CD4-positive, alpha-beta T cell treated with Interleukin-21 for 1 hour (primary cell): Measurements from ENCODE around the gene WDR86.

Source experiments
- DNase-seq: peaks from one replicate; pipeline ENCODE4 v3.0.0-alpha.2; 2020

WDR86 gene

DNA sequence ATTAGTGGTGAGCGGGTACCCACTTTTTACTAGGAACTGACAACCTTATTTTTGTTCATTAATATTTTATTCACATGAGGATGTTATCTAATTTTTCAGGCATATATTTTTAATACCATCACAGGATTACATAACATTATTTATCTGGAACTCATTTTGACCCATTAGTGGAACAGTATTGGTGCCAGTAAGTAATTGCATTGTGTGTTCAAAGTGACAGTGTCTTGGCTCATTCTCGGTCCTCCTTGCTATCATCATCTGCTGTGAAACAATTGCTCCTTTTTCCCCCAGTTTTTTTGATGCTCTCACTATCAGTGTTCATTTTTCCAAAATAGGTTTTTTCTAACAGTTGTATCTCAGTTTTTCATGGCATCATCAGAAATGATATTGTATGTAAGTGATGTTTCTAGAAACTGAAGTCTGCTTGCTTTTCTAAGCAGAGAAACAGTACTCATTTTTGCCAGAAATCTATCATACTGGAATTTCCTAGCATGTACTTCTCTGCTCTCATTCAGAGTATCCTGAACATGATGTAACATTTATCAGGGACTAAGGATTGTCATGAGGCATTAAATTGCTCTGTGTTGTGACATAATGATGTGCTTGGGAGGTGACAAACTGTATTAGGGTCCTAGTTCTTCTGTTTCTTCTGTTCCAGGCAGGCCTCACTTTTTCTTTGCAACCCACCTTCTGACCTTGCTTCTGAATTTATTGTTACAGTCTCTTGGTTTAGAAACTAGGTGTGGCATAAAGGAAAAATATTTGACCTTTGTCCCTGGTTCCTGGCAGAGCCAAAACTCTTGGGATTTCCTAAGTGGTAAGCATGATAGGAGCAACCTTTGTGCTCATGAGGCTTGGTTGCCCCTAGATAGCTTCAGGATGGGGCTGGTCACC is 64.0 kb downstream of the WDR86 start:
- no peak for DNase-seq

DNA sequence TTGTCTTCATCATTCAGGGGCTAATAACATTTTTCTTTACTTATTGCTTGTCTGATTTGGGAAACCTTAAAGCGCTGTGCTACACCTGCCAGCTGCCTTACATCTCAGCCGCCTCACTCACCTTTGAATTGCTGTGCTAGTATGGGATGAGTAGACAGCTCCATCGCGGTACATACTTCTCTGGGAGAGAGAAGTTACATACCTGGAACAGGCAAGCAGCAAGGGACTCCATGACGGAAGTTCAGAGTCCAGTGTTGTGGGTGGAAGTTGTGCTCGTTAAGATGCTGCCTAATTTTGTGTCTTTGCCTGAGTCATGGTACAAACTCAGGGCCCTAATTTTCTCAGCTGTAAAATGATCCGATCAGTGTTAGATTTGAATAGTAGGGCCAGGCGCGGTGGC is 66.3 kb downstream of the WDR86 start:
- DNase-seq: no peak

DNA sequence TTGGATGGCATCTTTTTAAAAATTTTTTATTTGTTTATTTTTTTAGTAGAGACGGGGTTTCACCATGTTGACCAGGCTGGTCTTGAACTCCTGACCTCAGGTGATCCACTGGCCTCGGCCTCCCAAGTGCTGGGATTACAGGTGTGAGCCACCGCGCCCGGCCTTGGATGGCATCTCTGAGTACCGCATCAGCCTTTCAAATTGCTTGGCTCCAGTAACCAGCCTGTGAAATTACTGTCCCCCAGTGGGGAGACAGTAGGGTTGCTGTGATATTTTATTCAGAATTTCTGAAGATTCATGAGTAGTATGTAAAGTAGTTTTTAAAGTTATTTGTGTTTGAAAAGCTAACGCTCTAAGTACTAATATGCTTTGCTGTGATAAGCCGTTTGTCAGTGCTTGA is 67.0 kb downstream of the WDR86 start:
- DNase-seq: peak; percentile 31

DNA sequence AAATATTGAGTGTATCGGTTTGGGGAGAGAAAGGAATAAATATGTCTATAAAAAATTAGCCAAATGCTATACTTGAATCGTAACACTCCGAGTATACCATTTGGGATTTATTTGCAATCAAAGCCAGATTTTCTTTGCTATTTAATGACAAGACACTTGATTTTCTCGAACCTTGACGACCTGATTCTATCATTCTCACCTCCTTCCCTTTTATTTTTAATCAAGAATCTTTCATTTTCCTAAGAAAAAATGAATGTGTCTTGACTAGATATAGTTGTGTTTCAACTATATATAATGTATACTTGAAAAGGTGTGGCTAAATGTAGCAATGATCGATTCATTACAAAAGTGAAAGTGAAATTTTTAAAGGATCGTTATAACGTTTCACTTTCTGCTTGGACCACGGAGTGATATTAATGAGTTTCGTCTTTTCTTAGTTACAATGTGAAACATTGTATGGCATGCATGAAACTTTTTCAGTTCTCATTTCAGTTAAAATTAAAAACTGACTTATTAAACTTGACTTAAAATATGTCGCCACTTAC is 67.7 kb downstream of the WDR86 start:
- DNase-seq: peak; percentile 62

DNA sequence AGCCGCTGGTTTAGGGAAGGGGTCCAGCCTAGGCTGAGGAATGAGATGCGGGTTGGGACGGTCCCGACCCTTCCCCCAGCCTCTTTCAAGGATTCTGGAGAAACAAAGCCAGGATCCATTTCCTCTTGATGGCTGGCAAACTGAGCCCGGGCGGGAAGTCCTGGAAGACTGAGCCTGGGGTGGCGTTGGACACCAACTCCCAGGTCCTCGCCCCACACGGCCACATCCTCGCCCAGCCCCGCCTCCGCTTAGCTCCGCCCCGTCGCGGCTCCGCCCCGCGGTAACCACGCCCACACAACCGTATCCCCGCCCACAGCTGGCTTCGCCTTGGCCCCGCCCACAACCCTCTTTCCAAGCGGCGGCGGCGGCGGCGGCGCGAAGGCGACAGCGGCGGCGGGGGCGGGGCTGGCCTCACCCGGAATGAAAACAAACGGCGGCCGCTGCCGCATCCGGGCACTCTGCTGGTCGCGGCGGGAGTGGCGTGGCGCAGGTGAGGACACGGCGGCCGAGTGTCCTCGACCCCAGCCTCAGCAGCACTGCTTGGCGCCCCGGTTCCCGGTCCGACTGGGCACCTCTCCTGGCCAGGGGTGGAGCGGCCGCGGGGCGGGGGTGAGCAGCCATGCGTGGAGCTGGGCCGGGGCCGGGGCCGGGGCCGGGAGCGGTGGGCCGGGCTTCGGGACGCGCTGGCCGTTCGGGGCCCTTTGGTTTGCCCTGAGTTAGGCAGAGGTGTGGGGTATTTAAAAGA is 68.3 kb downstream of the WDR86 start, which contains the start of gene NUB1:
Gene NUB1, plus strand, starts transcription at position 456 of the 745 bp plus-strand sequence. CDS start 3,538 bp downstream, outside the sequence.
- DNase-seq: peak; percentile 91

DNA sequence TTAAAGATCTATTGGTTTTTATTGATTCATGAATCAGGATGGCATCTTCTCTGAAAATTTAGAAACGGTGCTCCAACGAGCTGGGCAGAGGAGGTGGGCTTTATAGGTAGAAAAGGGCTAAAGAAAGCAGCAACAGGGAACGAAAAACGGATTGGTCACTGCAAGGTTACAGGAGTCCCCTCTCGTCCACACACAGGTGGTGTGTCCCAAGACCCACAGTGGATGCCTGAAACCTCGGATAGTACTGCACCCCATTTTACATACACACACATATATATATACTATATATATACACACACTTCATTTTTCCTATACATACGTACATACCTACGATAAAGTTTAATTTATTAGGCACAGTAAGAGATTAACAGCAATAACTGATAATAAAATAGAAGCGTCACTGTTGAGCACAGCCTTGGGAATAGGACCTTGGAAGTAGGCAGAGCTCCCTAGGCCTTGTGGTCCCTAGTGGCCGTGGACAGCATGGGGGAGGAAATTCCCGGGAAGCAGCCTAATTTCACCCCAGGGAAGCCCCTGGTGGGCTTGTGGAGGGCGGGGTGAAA is 69.0 kb downstream of the WDR86 start:
- no peak for DNase-seq

DNA sequence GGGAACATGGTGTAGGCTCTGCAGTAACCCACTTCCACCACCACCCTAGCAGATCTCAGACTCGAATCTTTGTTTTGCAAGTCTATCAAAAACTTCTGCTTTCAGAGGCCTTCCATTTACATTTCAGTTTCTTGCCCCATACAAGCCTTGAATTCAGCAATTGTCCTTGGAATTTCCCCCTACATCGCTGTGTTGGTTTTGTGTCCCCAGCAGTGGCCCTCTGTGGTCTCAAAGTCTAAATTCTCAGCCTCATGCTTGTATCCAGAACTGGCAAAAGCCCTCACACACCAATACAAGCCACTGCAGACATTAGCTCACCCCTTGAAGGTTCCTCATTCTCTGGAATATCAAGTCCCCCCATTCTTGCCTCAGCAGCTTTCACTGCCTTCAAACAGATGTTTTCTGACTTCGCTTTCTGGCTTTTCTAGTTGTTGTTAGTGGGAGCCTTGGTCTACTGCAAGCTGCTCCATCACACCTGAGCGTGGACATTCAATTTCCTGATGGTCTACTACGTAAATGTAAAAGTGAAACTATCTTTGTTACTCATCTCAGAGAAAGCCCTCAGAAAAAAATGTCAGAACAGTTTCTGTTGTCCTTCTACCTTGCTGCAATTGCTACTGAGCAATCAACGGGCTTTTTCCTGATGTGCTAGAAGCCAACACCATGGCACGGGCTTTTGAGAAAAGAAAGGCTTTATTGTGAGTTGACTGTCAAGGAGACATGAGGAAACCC is 70.0 kb downstream of the WDR86 start:
- DNase-seq: peak; percentile 49

DNA sequence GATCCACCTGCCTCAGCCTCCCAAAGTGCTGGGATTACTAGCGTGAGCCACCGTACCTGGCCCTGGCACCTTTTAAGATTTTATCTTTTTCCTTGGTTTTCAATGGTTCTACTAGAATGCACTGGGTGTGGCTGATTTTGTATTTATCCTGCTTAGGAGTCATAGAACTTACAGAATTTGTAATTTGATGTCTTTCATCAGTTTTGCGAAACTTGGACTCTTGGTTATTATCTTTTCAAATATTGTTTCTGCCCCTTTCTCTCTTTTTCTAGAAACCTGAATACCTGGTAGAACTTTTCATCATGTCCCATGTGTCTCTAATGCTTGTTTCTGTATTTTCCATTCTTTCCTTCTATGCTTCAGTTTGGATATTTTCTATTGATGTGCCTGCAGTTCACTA is 71.0 kb downstream of the WDR86 start:
- DNase-seq: no peak

DNA sequence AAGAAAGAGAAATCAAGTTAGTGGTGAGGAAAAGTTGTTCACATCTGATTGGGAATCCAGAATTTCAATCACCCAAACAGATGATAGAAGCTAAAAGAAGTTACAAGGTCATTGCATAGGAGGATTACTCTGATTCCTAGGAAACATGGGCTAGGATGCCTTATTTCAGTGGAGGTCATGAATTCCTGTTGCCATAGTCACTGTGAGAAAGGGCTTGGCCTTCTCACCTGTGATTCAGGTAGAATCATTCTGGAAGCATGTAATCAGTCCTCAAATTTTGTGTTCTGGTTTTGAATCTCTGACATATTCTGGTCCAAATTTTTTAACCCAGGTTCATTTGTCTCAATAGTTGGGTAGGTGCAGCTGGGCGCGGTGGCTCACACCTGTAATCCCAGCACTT is 72.5 kb downstream of the WDR86 start:
- no peak for DNase-seq

DNA sequence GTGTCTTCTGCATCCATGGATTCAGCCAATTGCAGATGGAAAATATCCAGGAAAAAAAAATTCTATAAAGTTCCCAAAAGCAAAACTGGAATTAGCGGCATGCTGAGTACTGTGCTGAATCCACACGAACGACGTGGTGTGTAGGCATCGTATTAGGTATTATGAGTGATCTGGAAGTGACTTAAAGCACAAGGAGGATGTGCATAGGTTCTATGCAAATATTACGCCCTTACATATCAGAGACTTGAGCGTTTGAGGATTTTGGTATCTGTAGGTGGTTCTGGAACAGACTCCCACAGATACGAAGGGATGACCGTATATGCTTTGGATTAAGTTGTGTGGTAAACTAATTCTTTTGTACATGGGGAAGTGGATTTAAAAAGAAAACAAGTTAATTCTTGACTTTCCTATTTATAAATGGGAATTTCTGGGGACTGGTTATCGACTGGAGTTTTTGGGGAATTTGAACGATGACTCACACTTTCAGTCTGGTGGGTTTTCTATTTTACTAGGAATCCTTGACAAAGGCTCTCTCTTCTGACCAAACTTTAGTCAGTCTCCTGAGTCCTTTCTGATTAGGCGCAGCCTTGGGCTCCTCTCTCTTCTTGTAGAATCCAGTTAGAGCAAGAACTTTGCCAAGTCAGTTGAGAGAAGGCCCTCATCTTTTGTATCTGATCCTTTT is 73.7 kb downstream of the WDR86 start:
- DNase-seq: no peak

DNA sequence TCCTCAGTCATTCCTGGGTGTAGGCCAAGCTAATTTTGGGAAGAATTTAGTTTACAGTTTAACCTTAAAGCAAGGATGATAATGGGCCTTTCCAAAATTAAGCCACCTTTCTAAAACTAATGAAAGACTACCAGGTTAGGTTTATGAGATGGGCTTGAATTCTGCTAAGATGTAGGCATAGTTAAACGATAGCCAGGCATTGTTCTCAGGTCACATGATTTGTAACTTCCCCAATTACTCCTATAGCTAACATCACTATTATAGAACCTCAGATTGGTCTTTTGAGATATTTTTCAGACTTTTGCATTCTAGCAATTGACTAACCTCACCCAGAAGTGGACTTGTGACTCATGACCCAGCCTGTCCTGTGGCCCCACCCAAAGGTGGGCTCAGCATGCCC is 75.2 kb downstream of the WDR86 start:
- DNase-seq: no peak
